Chondrocyte (in vitro differentiated cells): Measurements from ENCODE around the gene TANC1. TPM values are rescaled to one million over a fixed set of nuclear protein-coding genes. Genes with fewer than 3 reads are reported as not detected.
"Not testable (repeated sequence)": the region's sequence is repeated elsewhere in the genome, so short reads cannot be mapped to it uniquely, and the experiment has no call there.

ENCODE experiments used
- DNase-seq: peaks from one replicate; pipeline ENCODE4 v3.0.0; 2021; ENCODE audit warnings: mixed read lengths, low spot score
- H3K27ac Mint-ChIP-seq: one replicate; pipeline ENCODE4 v1.8.0; 2021; ENCODE audit warnings: mild to moderate bottlenecking, moderate library complexity, mixed read lengths; ENCODE audit not compliant: unreplicated experiment
- H3K27me3 Mint-ChIP-seq: 2 replicates; pipeline ENCODE4 v1.8.0; 2021; ENCODE audit warnings: low read depth, mixed read lengths
- H3K36me3 Mint-ChIP-seq: 2 replicates; pipeline ENCODE4 v1.8.0; 2021; ENCODE audit warnings: low read depth, mixed read lengths
- H3K4me1 Mint-ChIP-seq: 2 replicates; pipeline ENCODE4 v1.8.0; 2021; ENCODE audit warnings: low read depth, mild to moderate bottlenecking, mixed read lengths
- H3K4me3 Mint-ChIP-seq: one replicate; pipeline ENCODE4 v1.8.0; 2021; ENCODE audit warnings: mild to moderate bottlenecking, moderate library complexity, mixed read lengths; ENCODE audit not compliant: unreplicated experiment
- H3K9me3 Mint-ChIP-seq: 2 replicates; pipeline ENCODE4 v1.8.0; 2021; ENCODE audit warnings: low read depth, mixed read lengths
- total RNA-seq: library from RNA; stranded (reverse); gene quantifications from 3 replicates; pipeline ENCODE4 v1.2.1, GENCODE V29; 2021
- TF ChIP-seq, protein P1 (sequence below): fragments of 200-600 bp; sonication (generic); IDR thresholded peaks from 2 replicates; pipeline ENCODE4 v1.5.0; 2021; ENCODE audit warnings: antibody characterized with exemption, mild to moderate bottlenecking, moderate library complexity

TANC1 gene
- total RNA-seq, 1 donor from 2014 or later = 29.5 TPM

DNA sequence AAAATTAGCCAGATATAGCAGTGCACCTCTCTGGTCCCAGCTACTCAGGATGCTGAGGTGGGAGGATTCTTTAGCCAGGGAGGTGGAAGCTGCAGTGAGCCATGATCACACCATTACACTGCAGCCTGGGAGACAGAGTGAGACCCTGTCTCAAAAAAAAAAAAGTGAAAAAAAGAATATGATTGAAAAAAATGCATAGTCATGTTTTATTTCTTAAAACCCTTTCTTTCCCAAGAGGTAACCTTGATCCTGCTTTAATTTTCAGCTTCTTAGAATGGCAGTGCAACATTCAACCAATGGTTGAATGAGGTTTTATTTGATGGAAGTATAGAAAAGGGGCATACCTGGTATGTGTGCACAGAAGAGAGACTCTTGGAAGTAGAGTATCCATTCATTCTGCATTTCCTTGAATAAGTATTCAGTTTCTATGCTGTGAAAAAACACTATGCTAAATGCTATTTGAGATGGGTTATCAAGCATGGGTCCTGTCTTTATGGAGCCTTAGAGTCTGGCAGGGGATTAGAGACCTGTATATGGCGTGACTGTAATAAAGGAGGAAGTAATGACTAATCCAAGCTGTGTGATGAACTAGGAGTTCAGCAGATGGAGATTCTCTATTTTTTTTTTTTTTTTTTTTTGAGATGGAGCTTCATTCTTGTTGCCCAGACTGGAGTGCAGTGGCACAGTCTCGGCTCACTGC is 171.8 kb downstream of the TANC1 start:
- H3K4me1 Mint-ChIP-seq = peaks cover 62% of the 10 kb centered on the region
- peak overlapping the region; percentile 50 for H3K27ac Mint-ChIP-seq
- no peak for DNase-seq
- H3K36me3 Mint-ChIP-seq = peaks cover 4% of the 10 kb centered on the region
- TF ChIP-seq, protein P1, sequence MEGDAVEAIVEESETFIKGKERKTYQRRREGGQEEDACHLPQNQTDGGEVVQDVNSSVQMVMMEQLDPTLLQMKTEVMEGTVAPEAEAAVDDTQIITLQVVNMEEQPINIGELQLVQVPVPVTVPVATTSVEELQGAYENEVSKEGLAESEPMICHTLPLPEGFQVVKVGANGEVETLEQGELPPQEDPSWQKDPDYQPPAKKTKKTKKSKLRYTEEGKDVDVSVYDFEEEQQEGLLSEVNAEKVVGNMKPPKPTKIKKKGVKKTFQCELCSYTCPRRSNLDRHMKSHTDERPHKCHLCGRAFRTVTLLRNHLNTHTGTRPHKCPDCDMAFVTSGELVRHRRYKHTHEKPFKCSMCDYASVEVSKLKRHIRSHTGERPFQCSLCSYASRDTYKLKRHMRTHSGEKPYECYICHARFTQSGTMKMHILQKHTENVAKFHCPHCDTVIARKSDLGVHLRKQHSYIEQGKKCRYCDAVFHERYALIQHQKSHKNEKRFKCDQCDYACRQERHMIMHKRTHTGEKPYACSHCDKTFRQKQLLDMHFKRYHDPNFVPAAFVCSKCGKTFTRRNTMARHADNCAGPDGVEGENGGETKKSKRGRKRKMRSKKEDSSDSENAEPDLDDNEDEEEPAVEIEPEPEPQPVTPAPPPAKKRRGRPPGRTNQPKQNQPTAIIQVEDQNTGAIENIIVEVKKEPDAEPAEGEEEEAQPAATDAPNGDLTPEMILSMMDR = no peak
- no peaks in the 10 kb centered on the region for H3K27me3 Mint-ChIP-seq
- no peak overlapping the region for H3K4me3 Mint-ChIP-seq
- no peaks in the 10 kb centered on the region for H3K9me3 Mint-ChIP-seq

DNA sequence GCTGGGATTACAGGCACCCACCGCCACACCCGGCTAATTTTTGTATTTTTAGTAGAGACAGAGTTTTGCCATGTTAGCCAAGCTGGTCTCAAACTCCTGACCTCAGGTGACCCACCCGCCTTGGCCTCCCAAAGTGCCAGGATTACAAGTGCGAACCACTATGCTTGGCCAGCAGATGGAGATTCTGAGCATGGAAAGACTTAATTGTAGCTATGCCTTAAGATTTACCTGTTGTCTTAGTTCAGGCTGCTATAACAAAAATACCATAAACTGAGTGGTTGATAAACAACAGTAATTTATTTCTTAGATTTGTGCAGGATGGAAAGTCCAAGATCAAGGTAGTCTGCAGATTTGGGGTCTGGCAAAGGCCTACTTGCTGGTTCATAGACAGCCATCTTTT is 172.4 kb downstream of the TANC1 start:
- TF ChIP-seq, protein P1 = peak; percentile 38
- not testable (repeated sequence) for H3K27me3 Mint-ChIP-seq, H3K27ac Mint-ChIP-seq, H3K4me3 Mint-ChIP-seq, DNase-seq, H3K9me3 Mint-ChIP-seq, H3K36me3 Mint-ChIP-seq
- H3K4me1 Mint-ChIP-seq = peaks cover 56% of the 10 kb centered on the region

DNA sequence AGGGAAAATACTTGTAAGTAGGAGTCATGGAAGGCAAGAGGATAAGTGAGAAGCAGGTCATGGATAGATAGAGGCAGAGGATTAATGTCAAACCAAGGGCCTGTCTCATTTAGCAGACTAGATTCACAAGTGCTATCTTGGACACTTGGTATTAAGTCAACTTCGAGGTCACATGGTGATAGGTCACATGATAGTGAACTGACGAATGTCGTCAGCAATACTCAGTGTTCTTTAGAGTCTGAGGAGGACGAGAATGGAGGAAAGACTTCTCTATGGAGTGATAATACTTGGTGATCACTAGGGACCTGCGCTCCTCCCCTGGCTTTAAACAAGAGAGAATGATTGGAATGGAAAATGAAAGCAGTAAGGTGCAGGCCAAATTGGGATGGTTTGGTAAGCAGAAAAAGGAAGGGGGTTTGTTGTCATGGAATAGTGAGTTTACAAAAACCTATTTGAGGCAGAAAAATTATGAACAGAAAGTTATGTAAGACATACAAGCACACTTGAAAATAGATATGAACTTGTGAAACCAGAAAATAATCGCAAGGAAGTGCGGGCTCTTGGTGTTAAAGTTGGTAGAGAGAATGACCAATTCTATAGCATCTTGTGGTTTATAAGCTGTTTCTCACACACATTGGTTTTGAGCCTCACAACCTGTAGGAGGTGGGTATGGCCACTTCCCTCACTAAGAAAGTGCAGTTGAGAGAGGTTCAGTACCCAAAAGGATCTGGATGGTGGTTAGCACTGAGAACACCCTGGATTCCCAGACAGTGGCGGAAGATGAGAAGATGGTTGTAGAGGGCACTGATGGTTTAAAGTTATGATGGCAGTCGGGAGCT is 176.6 kb downstream of the TANC1 start:
- Mint-ChIP-seq H3K9me3 (no peaks in the 10 kb centered on the region), H3K4me1 (peaks cover 26% of the 10 kb centered on the region), H3K27me3 (no peaks in the 10 kb centered on the region), H3K4me3 (no peak overlapping the region), H3K36me3 (peaks cover 6% of the 10 kb centered on the region), H3K27ac (no peak overlapping the region)
- TF ChIP-seq, protein P1 = no peak
- DNase-seq = no peak

DNA sequence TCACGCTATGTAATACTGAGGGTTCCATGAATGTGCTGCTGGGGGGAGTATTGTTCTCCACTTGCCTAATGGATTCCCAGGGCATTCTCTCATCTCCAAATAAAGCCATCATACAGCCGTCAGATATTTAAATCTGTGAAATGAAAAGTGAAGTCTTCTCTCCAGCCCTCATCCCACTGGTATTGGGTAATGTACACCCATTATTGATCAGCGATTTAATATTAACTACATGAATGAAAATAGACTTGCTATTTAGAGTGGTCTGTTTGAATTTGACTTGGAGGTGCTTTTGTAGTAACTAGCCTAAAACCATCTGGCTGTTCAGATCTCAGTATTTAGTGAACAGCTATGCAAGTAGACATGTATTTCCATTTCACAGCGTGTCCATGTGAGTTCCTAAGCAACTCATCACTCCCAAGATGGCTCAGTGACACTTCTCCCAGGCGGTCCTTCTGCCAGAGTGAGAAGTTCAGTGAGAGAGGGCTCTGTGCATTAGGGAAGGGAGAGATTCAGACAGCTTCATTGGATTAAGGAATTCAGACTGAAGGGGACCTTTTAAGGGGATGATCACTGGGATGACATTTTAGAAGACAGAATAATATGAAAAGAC is 177.4 kb downstream of the TANC1 start:
- Mint-ChIP-seq H3K27me3 (no peaks in the 10 kb centered on the region), H3K36me3 (peaks cover 6% of the 10 kb centered on the region), H3K4me1 (peaks cover 22% of the 10 kb centered on the region), H3K4me3 (no peak overlapping the region), H3K27ac (no peak overlapping the region), H3K9me3 (no peaks in the 10 kb centered on the region)
- TF ChIP-seq, protein P1 = no peak
- no peak for DNase-seq

DNA sequence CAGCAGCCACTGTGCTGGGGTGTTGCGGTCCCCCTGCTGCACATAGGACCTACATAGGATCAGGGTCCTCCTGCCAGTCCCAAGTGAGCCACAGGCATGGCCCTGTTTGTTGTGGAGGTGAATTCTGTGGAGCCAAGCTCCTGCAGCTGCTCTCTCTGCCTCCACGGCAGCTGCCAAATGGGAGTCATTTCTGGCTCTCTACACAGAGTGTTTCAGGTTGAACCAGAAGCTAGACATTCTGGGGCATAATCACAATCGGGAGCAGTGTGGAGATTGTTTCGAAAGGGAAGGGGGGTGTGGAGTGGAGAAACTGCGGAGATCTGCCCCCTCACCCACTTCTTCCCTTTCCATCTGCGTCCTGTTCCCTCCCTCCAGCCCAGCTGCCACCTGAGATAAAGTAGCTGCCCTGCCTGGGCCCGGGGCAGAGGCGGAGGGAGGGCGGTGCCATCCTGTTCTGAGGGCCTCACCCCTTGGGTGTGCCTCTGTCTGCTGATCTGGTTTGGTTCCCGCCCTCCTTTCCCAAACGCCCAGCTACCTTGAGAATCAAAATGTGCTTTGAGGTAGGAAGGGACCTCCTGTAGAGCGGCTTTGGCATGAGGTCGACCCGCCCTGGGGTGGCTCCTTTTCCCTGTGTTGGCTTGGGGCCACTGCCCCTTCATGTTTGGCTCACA is 178.7 kb downstream of the TANC1 start:
- TF ChIP-seq, protein P1 = no peak
- H3K4me1 Mint-ChIP-seq = peaks cover 11% of the 10 kb centered on the region
- H3K9me3 Mint-ChIP-seq = no peaks in the 10 kb centered on the region
- no peak overlapping the region for H3K27ac Mint-ChIP-seq
- H3K27me3 Mint-ChIP-seq = no peaks in the 10 kb centered on the region
- peaks cover 7% of the 10 kb centered on the region for H3K36me3 Mint-ChIP-seq
- no peak for DNase-seq
- no peak overlapping the region for H3K4me3 Mint-ChIP-seq
